Erythroblast (primary cell): ENCODE results near the gene NDUFV3.

Source experiments
- GATA1 ChIP-seq: IDR thresholded peaks from 2 replicates; pipeline ENCODE4 v1.6.1; 2011; ENCODE audit warnings: low read depth, mild to moderate bottlenecking, control low read depth, low read length, moderate library complexity
- POLR2A ChIP-seq: IDR thresholded peaks from 2 replicates; pipeline ENCODE4 v1.6.1; 2011; ENCODE audit warnings: mild to moderate bottlenecking, low read length

- TF ChIP-seq POLR2A = no peak
- no peak for TF ChIP-seq GATA1
Measured at GRCh38 chr21:42937960-42938605, 45.0 kb downstream of the NDUFV3 start.
